HCT116 (cell line): ENCODE measurements around the gene TMEM252.

Experiments
- CBX3 ChIP-seq: IDR thresholded peaks from 2 replicates; pipeline ENCODE4 v1.6.1; 2012; ENCODE audit warnings: low read depth
- EGR1 ChIP-seq: IDR thresholded peaks from 2 replicates; pipeline ENCODE4 v1.6.1; 2012; ENCODE audit warnings: low read depth
- EZH2 ChIP-seq: fragments of 200-600 bp; sonication (generic); IDR thresholded peaks from 2 replicates; pipeline ENCODE4 v1.6.1; 2017; ENCODE audit warnings: antibody characterized with exemption, mixed run types
- EZH2phosphoT487 ChIP-seq: fragments of 200-600 bp; IDR thresholded peaks from 2 replicates; pipeline ENCODE4 v1.6.1; 2018; ENCODE audit warnings: antibody characterized with exemption, borderline replicate concordance
- JUND ChIP-seq: IDR thresholded peaks from 2 replicates; pipeline ENCODE4 v1.6.1; 2012
- POLR2A ChIP-seq: IDR thresholded peaks from 2 replicates; pipeline ENCODE4 v1.7.0; 2011; ENCODE audit warnings: borderline replicate concordance; ENCODE audit not compliant: insufficient read depth, insufficient read length; ENCODE audit errors: extremely low read depth
- POLR2AphosphoS5 ChIP-seq: IDR thresholded peaks from 2 replicates; pipeline ENCODE4 v1.6.1; 2011; ENCODE audit warnings: mild to moderate bottlenecking, low read depth, low read length, moderate library complexity
- RAD21 ChIP-seq: IDR thresholded peaks from 2 replicates; pipeline ENCODE4 v1.6.1; 2012; ENCODE audit warnings: low read depth, mild to moderate bottlenecking
- TCF7L2 ChIP-seq: IDR thresholded peaks from 2 replicates; pipeline ENCODE4 v1.7.0; 2011; ENCODE audit warnings: borderline replicate concordance, inconsistent platforms; ENCODE audit not compliant: insufficient read depth, insufficient read length; ENCODE audit errors: extremely low read depth
- TF ChIP-seq, protein P1 (sequence below), 3 experiments: fragments of 200-600 bp in 1 of 3; sonication (generic) in 1 of 3; IDR thresholded peaks in 2 of 3; conservative IDR thresholded peaks in 1 of 3; 2 replicates each; pipeline ENCODE4 v1.5.1; 2012 to 2017; ENCODE audit warnings: low read depth in 2 of 3, low read length in 2 of 3, antibody characterized with exemption in 1 of 3, borderline replicate concordance in 1 of 3, control low read depth in 1 of 3, mild to moderate bottlenecking in 1 of 3, mixed read lengths in 1 of 3, mixed run types in 1 of 3, moderate library complexity in 1 of 3; ENCODE audit not compliant: insufficient read depth in 1 of 3
- TF ChIP-seq, protein P2 (sequence below): IDR thresholded peaks from 2 replicates; pipeline ENCODE4 v1.6.1; 2011; ENCODE audit warnings: mild to moderate bottlenecking, low read length, moderate library complexity; ENCODE audit not compliant: insufficient replicate concordance; ENCODE audit errors: extremely low read depth

DNA sequence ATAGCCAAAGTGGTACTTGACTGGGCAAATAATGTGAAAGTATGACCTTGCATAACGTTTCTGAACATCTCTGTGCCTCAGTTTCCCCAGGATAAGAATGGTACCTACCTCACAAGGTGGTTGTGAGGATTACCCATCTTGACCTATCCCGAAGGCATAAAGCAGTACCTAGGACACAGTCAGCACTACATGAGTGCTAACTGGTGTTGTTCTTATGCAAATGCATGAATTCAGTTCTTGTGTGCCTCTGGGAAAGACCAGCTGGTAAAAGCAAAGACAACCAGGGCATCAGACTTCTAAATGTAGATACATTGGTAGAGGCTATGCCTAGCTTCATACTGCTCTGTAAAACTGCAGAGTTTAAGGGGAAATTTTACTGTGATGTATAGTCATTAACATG lies 21.8 kb upstream of the TMEM252 start:
- TF ChIP-seq EGR1 (no peak), POLR2A (no peak), EZH2phosphoT487 (no peak), TCF7L2 (no peak), POLR2AphosphoS5 (no peak), CBX3 (no peak), JUND (no peak), RAD21 (no peak), EZH2 (no peak)
- TF ChIP-seq, protein P1, sequence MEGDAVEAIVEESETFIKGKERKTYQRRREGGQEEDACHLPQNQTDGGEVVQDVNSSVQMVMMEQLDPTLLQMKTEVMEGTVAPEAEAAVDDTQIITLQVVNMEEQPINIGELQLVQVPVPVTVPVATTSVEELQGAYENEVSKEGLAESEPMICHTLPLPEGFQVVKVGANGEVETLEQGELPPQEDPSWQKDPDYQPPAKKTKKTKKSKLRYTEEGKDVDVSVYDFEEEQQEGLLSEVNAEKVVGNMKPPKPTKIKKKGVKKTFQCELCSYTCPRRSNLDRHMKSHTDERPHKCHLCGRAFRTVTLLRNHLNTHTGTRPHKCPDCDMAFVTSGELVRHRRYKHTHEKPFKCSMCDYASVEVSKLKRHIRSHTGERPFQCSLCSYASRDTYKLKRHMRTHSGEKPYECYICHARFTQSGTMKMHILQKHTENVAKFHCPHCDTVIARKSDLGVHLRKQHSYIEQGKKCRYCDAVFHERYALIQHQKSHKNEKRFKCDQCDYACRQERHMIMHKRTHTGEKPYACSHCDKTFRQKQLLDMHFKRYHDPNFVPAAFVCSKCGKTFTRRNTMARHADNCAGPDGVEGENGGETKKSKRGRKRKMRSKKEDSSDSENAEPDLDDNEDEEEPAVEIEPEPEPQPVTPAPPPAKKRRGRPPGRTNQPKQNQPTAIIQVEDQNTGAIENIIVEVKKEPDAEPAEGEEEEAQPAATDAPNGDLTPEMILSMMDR (IDR thresholded peaks at IDR 0.05 in 2 of 3, conservative IDR thresholded peaks at IDR 0.05 in 1 of 3; ENCODE audit: borderline replicate concordance in 1 of 3, insufficient read depth in 1 of 3, low read depth in 2 of 3, low read length in 2 of 3) = no peak
- TF ChIP-seq, protein P2, sequence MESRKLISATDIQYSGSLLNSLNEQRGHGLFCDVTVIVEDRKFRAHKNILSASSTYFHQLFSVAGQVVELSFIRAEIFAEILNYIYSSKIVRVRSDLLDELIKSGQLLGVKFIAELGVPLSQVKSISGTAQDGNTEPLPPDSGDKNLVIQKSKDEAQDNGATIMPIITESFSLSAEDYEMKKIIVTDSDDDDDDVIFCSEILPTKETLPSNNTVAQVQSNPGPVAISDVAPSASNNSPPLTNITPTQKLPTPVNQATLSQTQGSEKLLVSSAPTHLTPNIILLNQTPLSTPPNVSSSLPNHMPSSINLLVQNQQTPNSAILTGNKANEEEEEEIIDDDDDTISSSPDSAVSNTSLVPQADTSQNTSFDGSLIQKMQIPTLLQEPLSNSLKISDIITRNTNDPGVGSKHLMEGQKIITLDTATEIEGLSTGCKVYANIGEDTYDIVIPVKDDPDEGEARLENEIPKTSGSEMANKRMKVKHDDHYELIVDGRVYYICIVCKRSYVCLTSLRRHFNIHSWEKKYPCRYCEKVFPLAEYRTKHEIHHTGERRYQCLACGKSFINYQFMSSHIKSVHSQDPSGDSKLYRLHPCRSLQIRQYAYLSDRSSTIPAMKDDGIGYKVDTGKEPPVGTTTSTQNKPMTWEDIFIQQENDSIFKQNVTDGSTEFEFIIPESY = no peak
